Measurements from ENCODE around the gene NEK10.

DNA sequence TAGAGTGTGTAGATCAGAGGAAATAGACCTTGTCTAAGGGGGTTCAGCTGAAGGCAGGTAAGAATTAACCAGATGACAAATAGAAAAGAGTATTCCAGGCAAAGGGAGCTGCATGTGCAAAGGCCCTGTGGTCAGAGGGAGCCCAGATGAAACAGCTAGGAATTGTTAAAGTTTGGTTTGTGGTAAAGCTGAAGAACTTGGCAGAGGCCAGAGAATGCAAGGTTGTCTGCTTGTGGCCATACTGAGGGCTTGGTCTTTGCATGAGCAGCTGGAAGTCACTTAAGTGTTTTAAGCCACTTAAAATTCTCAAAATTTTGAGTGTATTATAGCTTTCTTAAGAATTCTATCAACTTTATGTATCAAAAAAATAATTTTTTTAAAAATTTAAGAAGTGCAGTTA, 116.5 kb downstream of the NEK10 start:
- no peak for TF ChIP-seq MAX (IDR thresholded peaks at IDR 0.05)
- TF ChIP-seq EGR1 (IDR thresholded peaks at IDR 0.05; ENCODE audit: low read depth): no peak
- TF ChIP-seq EZH2phosphoT487 (IDR thresholded peaks at IDR 0.05; ENCODE audit: borderline replicate concordance): no peak
- TF ChIP-seq SIN3A (IDR thresholded peaks at IDR 0.05; ENCODE audit: low read depth): no peak
- TF ChIP-seq EZH2 (IDR thresholded peaks at IDR 0.05): no peak
